HG02588 (cell line): ENCODE data around the gene UTP14C.
"Not testable (repeated sequence)": the region's sequence is repeated elsewhere in the genome, so short reads cannot be mapped to it uniquely, and the experiment has no call there.

ENCODE experiments used
- ATAC-seq: cut with Tn5 transposase; IDR thresholded peaks from one replicate; pipeline ENCODE4 v1.9.1; 2021; ENCODE audit warnings: mild to moderate bottlenecking, moderate library complexity; ENCODE audit not compliant: unreplicated experiment

Gene UTP14C, protein sequence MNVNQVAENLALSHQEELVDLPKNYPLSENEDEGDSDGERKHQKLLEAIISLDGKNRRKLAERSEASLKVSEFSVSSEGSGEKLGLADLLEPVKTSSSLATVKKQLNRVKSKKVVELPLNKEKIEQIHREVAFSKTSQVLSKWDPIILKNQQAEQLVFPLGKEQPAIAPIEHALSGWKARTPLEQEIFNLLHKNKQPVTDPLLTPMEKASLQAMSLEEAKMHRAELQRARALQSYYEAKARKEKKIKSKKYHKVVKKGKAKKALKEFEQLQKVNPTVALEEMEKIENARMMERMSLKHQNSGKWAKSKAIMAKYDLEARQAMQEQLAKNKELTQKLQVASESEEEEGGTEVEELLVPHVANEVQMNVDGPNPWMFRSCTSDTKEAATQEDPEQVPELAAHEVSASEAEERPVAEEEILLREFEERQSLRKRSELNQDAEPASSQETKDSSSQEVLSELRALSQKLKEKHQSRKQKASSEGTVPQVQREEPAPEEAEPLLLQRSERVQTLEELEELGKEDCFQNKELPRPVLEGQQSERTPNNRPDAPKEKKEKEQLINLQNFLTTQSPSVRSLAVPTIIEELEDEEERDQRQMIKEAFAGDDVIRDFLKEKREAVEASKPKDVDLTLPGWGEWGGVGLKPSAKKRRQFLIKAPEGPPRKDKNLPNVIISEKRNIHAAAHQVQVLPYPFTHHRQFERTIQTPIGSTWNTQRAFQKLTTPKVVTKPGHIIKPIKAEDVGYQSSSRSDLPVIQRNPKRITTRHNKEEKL

GRCh38 chr13:52024481-52024880, at the start of gene UTP14C:
Gene UTP14C, plus strand, starts transcription at chr13:52024691. Its CDS starts 4,114 bp downstream, at chr13:52028805.
- no peak for ATAC-seq

- ATAC-seq = no peak
These were observed 48.1 kb upstream of the UTP14C start for GRCh38 chr13:51976423-51976822.

- no peak for ATAC-seq
These were observed 47.6 kb upstream of the UTP14C start for GRCh38 chr13:51976890-51977289.

DNA sequence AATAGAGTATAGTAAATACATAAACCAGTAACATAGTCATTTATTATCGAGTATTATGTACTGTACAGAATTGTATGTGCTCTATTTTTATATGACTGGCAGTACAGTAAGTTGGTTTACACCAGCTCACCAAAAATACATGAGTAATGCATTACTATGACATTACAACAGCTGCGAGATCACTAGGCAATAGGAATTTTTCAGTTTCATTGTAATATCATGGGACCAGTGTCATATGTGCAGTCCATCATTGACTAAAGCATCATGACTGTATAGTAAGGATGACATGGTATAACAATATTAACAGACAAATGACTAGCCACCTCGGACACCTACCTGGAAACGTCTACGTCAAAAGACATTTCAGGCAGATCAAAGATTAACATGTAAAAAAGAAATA, 46.9 kb upstream of the UTP14C start:
- ATAC-seq = no peak

GRCh38 chr13:51978796-51979556, 45.5 kb upstream of the UTP14C start:
- ATAC-seq = no peak

GRCh38 chr13:51980908-51981307, 43.6 kb upstream of the UTP14C start:
- ATAC-seq = no peak

- no peak for ATAC-seq
These were observed 43.1 kb upstream of the UTP14C start for GRCh38 chr13:51981355-51981754.

- ATAC-seq = not testable (repeated sequence)
These were observed 41.2 kb upstream of the UTP14C start for GRCh38 chr13:51983292-51983691.

DNA sequence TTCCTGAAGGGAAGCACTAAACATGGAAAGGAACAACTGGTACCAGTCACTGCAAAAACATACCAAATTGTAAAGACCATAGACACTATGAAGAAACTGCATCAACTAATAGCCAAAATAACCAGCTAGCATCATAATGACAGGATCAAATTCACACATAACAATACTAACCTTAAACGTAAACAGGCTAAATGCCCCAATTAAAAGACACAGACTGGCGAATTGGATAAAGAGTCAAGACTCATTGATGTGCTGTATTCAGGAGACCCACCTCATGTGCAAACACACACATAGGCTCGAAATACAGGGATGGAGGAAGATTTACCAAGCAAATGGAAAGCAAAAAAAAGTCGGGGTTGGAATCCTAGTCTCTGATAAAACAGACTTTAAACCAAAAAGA, 39.6 kb upstream of the UTP14C start:
- not testable (repeated sequence) for ATAC-seq

DNA sequence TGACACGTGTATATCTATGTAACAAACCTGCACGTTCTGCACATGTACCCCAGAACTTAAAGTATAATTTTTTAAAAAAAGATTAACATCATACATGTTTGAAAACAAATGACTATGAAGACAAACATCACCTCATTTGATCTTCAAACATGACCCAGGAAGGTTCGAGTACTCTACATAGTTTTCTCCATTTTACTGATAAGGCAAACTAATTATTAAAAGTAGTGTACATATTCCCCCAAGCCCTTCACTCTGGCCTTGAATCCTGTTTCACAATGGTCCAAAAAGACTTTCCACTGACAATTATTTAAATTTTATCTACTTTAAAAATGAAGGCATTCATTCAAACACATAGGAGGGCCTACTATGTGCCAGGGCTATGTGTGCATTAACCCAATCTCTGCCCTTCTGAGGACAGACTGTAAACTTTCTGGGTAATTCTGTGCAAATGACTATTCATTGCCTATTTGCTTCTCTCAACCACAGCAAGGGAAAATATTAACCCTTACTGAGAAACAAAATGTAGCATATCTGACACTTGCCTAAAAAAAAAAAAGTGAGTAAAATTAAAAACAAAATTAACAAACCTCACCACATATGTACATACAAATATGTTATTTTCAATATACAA, 35.4 kb upstream of the UTP14C start:
- ATAC-seq = no peak

- no peak for ATAC-seq
These were observed 30.8 kb upstream of the UTP14C start for GRCh38 chr13:51993713-51994112.

GRCh38 chr13:51995677-51996551, 28.6 kb upstream of the UTP14C start:
- ATAC-seq = no peak

DNA sequence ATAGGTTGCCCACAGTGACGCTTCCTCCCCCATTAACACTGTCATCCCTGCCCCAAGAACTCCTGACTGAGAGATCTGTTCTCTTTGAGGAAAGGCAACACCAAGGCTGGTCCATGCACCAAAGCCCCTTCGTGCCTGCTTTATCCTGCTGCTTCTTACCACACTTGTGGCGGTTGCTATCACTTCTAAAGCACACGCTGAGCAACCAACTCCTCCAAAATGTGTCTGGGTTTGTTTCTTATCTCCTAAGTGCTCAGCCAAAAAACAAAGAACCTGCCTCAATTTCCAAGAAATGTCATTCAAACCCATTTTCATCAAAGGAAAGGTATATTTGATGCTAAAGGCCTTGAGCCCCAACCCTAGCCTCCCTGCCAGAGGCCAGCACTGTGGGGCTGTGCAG, 27.9 kb upstream of the UTP14C start:
- ATAC-seq = no peak

GRCh38 chr13:51997186-51997585, 27.3 kb upstream of the UTP14C start:
- ATAC-seq = no peak

DNA sequence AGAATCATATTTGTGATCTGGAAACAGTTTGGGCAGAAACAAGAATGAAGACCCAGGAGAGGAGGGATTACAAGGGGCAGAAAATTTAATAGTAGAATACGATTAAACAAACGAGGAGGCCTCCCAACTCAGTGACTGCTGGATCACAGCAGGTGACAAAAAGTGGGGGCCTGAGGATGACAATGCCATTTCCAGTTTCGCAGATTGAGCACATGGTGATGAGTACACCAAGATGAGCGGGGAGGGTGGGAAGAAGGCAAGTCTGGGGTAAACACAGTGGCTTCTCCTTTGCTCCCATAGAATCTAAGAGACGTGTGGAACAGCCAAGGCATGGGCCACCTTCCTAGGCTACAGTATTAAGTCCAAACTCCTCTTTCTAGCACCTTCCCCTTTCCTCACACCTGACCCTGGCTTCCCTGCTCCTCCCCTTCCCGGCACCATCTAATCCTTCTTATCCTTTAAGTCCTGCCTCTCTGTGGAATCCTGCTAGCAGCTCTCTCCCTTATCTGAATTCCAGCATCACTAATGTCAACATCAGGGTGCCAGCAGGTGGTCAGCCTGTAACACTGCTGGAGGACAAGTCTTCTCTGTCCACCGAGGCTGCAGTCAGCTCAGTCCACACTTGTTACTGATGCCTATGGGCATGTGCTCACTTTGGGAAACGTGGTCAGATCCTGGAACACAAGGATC, 26.7 kb upstream of the UTP14C start:
- no peak for ATAC-seq

DNA sequence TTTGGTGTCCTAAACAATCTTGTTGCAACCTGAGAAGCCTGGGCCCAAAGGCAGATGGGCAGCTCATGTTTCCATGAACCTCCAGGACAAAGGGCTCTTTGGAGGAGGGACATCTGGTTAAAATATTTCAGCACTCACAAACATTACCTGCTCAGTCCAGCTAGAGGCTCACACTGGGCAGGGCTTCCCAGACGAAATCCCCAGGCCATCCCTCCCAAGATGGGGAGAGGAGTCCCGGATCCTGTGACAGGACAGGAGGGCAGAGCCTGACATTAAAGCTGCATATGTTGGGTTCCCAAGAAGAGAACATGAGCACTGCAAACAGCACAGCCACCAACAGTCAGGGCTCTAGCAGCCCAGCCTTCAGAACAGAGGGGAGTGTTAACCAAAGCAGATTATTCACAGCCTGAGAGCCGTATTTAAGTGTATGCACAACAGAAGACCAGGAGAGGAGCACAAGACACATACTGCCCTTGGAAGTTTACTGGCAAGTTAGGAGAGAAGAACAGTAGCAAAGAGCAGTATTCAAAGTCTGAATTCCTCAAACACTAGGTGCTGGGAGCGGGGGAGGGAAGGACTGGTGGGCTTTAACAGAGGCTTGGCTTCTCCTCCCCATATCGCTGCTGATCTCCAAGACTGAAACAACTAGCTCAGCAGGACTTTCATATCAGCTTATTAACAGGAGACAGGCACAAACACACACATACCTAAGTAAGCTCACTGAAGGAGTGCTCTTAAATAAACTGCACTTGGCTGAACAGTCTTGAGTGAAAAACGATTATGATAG, 25.6 kb upstream of the UTP14C start:
- ATAC-seq = no peak

DNA sequence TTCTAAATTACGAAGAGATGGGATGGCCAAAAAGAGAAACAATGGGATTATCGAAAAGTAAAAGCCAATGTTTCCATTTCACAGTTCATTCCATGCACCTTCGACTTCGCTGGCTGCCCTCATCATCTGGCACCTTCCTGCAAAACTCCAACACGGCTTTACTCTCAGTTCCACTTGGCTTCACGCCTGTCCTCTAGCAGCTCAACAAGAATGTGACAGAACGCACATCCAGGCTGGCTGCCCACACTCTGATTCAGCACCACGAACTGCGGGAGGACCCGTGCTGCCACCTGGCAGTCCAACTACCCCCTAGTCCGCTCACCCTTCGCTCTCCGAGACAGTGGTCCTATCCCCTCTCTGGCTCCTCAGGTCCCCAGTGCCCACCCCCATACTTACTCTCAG, 25.0 kb upstream of the UTP14C start:
- no peak for ATAC-seq

GRCh38 chr13:51999921-52000320, 24.6 kb upstream of the UTP14C start:
- ATAC-seq = no peak
